Measurements from ENCODE around the gene PCNX3. TPM values are rescaled to one million over a fixed set of nuclear protein-coding genes. Genes with fewer than 3 reads are reported as not detected.
A peak's percentile ranks its signal among the peaks of the same experiment; 100 is the strongest.

Gene PCNX3
- total and polyA plus RNA-seq, 7 experiments from 2014 or later, result 2.2 to 64.9 (median 54.9) TPM

DNA sequence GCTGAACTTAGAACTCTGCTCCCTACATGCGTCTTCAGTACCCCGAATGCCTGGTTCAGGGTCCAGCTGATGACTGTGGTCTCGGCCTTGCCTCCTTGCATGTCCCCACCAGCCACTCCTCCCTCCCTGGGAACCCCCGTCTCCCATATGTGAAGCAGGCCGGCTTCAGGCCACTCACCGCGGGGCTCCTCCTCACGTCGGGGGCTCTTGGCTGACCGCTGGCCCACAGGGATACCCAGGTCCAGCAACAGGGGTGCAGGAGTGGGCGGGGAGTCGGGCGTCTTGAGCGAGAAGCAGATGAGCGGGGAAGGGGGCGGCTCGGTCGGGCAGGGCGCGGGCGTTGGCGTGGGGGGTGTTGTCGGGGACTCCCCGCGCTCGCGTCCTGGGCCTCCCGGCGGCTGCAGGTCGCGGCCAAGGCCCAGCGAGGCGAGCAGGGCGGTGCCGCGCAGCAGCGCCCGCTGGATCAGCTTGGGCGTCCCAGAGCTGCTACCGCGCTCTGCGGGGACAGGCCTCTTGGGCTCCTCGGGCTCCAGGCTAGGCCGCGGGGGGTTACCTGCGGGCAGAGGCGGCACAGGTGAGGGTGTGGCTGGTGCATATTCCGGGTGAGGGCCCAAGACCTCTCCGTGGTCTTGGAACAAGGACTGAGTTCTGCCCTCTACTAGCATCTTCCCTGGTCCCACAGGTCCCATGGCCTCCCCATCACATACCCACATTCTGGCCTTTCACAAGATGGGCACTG, 16.2 kb upstream of the PCNX3 start:
- H3K27me3 ChIP-seq (ENCODE audit: control insufficient read depth in 2 of 2, insufficient read depth in 2 of 2, low read length in 2 of 2), result no peaks in the 10 kb centered on the region
- H3K9me3 ChIP-seq (ENCODE audit: control insufficient read depth in 2 of 3, low read length in 3 of 3), result no peaks in the 10 kb centered on the region
- Mint-ChIP-seq H3K9me3 (no peaks in the 10 kb centered on the region), H3K27me3 (no peaks in the 10 kb centered on the region), H3K4me1 (peaks cover 0 to 19% (median 12%) of the 10 kb centered on the region in 7 donors), H3K4me3 (no peak overlapping the region), H3K36me3 (peaks cover 0 to 15% (median 0%) of the 10 kb centered on the region in 5 donors), H3K27ac (no peak overlapping the region)
- no peak overlapping the region for H3K27ac ChIP-seq (ENCODE audit: low read depth, low read length)
- ChIA-PET CTCF (no interaction called here), POLR2A (no interaction called here)
- H3K4me3 ChIP-seq (ENCODE audit: low read length), result no peak overlapping the region
- H3K4me1 ChIP-seq (ENCODE audit: control insufficient read depth in 2 of 2, insufficient read depth in 2 of 2, low read length in 2 of 2), result peaks cover 6 to 9% of the 10 kb centered on the region in 2 donors
- DNase-seq (no peak), ATAC-seq (no peak)
- intact Hi-C loops (cut with micrococcal nuclease), result no loop called here
- H3K36me3 ChIP-seq (ENCODE audit: control insufficient read depth in 2 of 3, insufficient read depth in 3 of 3, low read length in 3 of 3), result peaks cover 0 to 51% (median 5%) of the 10 kb centered on the region in 3 experiments

DNA sequence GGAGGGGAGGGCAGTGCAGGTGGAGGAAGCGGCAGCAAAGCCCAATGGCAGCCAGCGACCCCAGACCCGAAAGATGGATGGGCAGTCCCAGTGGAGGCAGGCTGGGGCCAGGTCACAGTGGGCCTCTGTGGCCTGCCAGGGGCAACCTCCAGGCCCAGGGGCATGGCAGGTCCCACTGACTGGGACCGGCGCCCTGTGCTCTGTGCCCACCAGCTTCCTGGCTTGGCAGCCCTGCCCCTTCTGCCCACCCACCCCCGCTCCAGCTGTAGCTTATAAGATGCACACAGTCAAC, 15.7 kb upstream of the PCNX3 start:
- Histone ChIP-seq H3K9me3 (ENCODE audit: control insufficient read depth in 2 of 3, low read length in 3 of 3) (no peaks in the 10 kb centered on the region), H3K27me3 (ENCODE audit: control insufficient read depth in 2 of 2, insufficient read depth in 2 of 2, low read length in 2 of 2) (no peaks in the 10 kb centered on the region), H3K27ac (ENCODE audit: low read depth, low read length) (no peak overlapping the region), H3K36me3 (ENCODE audit: control insufficient read depth in 2 of 3, insufficient read depth in 3 of 3, low read length in 3 of 3) (peaks cover 0 to 56% (median 5%) of the 10 kb centered on the region in 3 experiments), H3K4me1 (ENCODE audit: control insufficient read depth in 2 of 2, insufficient read depth in 2 of 2, low read length in 2 of 2) (peaks cover 6 to 7% of the 10 kb centered on the region in 2 donors), H3K4me3 (ENCODE audit: low read length) (no peak overlapping the region)
- ATAC-seq (no peak), DNase-seq (no peak)
- H3K4me1 Mint-ChIP-seq, result peaks cover 0 to 17% (median 10%) of the 10 kb centered on the region in 7 donors
- no peak overlapping the region for H3K27ac Mint-ChIP-seq
- ChIA-PET CTCF (no interaction called here), POLR2A (no interaction called here)
- H3K9me3 Mint-ChIP-seq, result no peaks in the 10 kb centered on the region
- peaks cover 0 to 16% (median 0%) of the 10 kb centered on the region in 5 donors for H3K36me3 Mint-ChIP-seq
- no peaks in the 10 kb centered on the region for H3K27me3 Mint-ChIP-seq
- intact Hi-C loops (cut with micrococcal nuclease), result no loop called here
- no peak overlapping the region for H3K4me3 Mint-ChIP-seq

DNA sequence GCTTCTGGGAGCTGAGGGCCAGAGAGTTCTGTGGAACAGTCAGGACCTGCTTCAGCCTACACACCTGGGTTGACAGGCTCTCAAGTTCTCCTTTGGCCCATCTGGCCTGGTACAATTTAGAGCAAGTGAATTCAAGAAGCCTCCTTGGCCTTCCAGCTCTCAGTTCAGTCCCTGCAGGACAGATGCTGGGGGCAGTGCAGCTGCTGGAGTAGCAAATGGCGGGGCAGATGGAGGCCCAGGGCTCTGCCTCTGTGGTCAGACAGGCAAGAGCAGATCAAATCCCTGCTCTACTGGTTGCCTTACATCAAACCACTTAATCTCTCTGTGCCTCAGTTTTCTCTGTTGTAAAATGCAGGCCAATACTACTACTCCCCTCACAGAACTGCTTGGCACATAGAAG, 11.3 kb upstream of the PCNX3 start:
- H3K4me3 ChIP-seq (ENCODE audit: low read length), result no peak overlapping the region
- H3K27ac Mint-ChIP-seq, result peak overlapping the region in 4 of 9 donors; percentile 9 to 19 (median 12)
- no peaks in the 10 kb centered on the region for H3K27me3 ChIP-seq (ENCODE audit: control insufficient read depth in 2 of 2, insufficient read depth in 2 of 2, low read length in 2 of 2)
- no peaks in the 10 kb centered on the region for H3K27me3 Mint-ChIP-seq
- ChIA-PET CTCF (interaction anchor here (1.8 kb wide), 1 partner anchor 10 kb away, joined by 4 read pairs; no protein-coding TSS in a partner anchor), POLR2A (interaction anchor here (1.3 to 1.8 kb wide), 2 partner anchors 8 to 11 kb away, joined by 3 to 9 read pairs; partner anchors contain the start of genes KCNK7 and PCNX3)
- DNase-seq (no peak), ATAC-seq (no peak)
- H3K36me3 ChIP-seq (ENCODE audit: control insufficient read depth in 2 of 3, insufficient read depth in 3 of 3, low read length in 3 of 3), result peaks cover 0 to 73% (median 11%) of the 10 kb centered on the region in 3 experiments
- peaks cover 0 to 12% (median 4%) of the 10 kb centered on the region in 5 donors for H3K36me3 Mint-ChIP-seq
- H3K4me1 Mint-ChIP-seq, result peaks cover 0 to 12% (median 6%) of the 10 kb centered on the region in 7 donors
- no peak overlapping the region for H3K27ac ChIP-seq (ENCODE audit: low read depth, low read length)
- peaks cover 0 to 2% of the 10 kb centered on the region in 2 donors for H3K4me1 ChIP-seq (ENCODE audit: control insufficient read depth in 2 of 2, insufficient read depth in 2 of 2, low read length in 2 of 2)
- H3K9me3 Mint-ChIP-seq, result no peaks in the 10 kb centered on the region
- no peaks in the 10 kb centered on the region for H3K9me3 ChIP-seq (ENCODE audit: control insufficient read depth in 2 of 3, low read length in 3 of 3)
- no peak overlapping the region for H3K4me3 Mint-ChIP-seq
- intact Hi-C loops (cut with micrococcal nuclease), result no loop called here

DNA sequence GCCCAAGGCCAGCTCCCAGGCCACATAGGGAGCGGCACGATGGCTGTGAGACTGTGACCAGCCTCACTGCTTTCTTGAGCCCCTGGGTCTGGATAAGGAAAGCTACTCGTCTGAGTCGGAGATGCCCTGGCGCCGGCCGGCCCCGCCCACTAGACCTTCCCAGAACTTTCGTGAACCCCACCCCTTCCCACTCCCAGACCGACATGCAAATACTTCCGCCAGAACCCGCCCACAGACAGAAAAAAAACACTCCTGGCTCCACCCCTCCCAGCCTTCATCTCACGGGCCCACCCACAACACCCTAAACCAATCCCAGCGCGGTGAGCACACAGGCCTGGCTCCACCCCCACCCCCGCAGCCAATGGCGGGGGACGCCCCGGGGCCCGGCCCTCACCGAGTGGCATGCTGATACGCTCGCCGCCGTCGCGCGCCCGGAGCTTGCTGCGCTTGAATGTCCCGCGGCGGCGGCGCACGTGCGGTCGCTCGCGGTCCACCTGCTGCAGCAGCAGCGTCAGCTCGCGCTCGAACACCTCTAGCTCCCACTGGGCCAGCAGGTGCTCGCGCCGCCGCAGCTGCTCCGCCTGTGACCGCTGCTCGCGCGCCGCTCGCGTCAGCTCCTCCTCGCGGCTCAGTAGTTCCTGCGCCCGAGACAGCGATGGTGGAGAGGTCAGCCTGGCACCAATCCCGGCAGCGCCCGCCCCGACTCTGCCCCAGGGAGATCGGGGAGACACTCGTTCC, 8.5 kb upstream of the PCNX3 start:
- Histone ChIP-seq H3K4me3 (ENCODE audit: low read length) (no peak overlapping the region), H3K27me3 (ENCODE audit: control insufficient read depth in 2 of 2, insufficient read depth in 2 of 2, low read length in 2 of 2) (no peaks in the 10 kb centered on the region), H3K27ac (ENCODE audit: low read depth, low read length) (no peak overlapping the region), H3K36me3 (ENCODE audit: control insufficient read depth in 2 of 3, insufficient read depth in 3 of 3, low read length in 3 of 3) (peaks cover 0 to 79% (median 6%) of the 10 kb centered on the region in 3 experiments), H3K4me1 (ENCODE audit: control insufficient read depth in 2 of 2, insufficient read depth in 2 of 2, low read length in 2 of 2) (peaks cover 17 to 29% of the 10 kb centered on the region in 2 donors), H3K9me3 (ENCODE audit: control insufficient read depth in 2 of 3, low read length in 3 of 3) (no peaks in the 10 kb centered on the region)
- Mint-ChIP-seq H3K4me3 (no peak overlapping the region), H3K27ac (no peak overlapping the region), H3K9me3 (peaks cover 0 to 2% (median 0%) of the 10 kb centered on the region in 11 donors), H3K27me3 (no peaks in the 10 kb centered on the region), H3K4me1 (peaks cover 18 to 36% (median 32%) of the 10 kb centered on the region in 7 donors), H3K36me3 (peaks cover 0 to 14% (median 4%) of the 10 kb centered on the region in 5 donors)
- CTCF ChIA-PET, result no interaction called here
- intact Hi-C loops (cut with micrococcal nuclease), result no loop called here
- POLR2A ChIA-PET, result no interaction called here
- no peak for DNase-seq
- ATAC-seq, result no peak

DNA sequence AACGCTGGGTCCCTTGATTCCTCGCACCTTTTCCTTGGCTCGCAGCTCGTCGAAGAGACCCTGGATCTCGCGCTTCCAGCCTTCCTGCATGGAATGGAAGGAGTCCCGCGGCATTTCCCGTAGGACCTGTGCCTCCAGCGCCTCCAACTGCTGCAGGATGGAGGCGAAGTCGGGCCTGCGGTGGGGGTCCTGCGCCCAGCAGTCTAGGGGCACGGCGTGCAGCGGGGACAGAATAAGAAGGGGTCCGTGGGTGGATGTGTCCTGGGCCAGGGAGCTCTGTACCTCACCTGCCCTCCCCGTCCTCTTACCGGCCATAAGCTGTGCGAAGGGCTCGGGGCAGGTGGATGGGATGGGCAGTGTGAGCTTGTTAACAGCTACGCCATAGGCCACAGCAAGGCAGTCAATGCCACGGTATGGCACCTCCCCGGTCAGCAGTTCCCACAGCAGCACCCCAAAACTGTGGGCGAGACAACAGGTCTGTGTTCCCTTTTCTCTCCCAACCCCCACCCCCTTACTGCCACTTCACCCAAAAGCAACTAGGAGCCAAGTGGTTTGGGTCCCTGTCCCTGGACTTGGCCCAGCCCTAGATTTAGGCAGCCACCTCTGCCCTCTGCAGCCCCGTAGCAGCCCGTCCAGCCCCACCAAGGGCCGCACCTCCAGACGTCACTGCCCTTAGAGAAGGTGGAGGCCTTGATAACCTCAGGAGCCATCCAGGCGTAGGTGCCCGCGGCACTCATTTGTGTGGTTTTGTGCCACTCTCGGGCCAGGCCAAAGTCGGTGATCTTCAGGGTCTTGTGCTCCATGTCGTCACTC, 7.8 kb upstream of the PCNX3 start:
- no peaks in the 10 kb centered on the region for H3K9me3 ChIP-seq (ENCODE audit: control insufficient read depth in 2 of 3, low read length in 3 of 3)
- peaks cover 0 to 77% (median 6%) of the 10 kb centered on the region in 3 experiments for H3K36me3 ChIP-seq (ENCODE audit: control insufficient read depth in 2 of 3, insufficient read depth in 3 of 3, low read length in 3 of 3)
- Mint-ChIP-seq H3K27me3 (no peaks in the 10 kb centered on the region), H3K4me1 (peaks cover 26 to 42% (median 38%) of the 10 kb centered on the region in 7 donors), H3K9me3 (peaks cover 0 to 2% (median 0%) of the 10 kb centered on the region in 11 donors), H3K27ac (peak overlapping the region in 2 of 9 donors; percentile 28 to 43), H3K36me3 (peaks cover 0 to 19% (median 4%) of the 10 kb centered on the region in 5 donors), H3K4me3 (peak overlapping the region in 1 of 10 donors; percentile 7)
- no peak overlapping the region for H3K4me3 ChIP-seq (ENCODE audit: low read length)
- intact Hi-C loops (cut with micrococcal nuclease), result no loop called here
- DNase-seq (no peak), ATAC-seq (no peak)
- peaks cover 25 to 37% of the 10 kb centered on the region in 2 donors for H3K4me1 ChIP-seq (ENCODE audit: control insufficient read depth in 2 of 2, insufficient read depth in 2 of 2, low read length in 2 of 2)
- H3K27me3 ChIP-seq (ENCODE audit: control insufficient read depth in 2 of 2, insufficient read depth in 2 of 2, low read length in 2 of 2), result no peaks in the 10 kb centered on the region
- ChIA-PET POLR2A (interaction anchor here (0.6 to 1.1 kb wide), 2 partner anchors 31 to 242 kb away, joined by 3 read pairs; no protein-coding TSS in a partner anchor), CTCF (interaction anchor here (1.3 kb wide), 1 partner anchor 14 kb away, joined by 4 read pairs; no protein-coding TSS in a partner anchor)
- H3K27ac ChIP-seq (ENCODE audit: low read depth, low read length), result no peak overlapping the region

DNA sequence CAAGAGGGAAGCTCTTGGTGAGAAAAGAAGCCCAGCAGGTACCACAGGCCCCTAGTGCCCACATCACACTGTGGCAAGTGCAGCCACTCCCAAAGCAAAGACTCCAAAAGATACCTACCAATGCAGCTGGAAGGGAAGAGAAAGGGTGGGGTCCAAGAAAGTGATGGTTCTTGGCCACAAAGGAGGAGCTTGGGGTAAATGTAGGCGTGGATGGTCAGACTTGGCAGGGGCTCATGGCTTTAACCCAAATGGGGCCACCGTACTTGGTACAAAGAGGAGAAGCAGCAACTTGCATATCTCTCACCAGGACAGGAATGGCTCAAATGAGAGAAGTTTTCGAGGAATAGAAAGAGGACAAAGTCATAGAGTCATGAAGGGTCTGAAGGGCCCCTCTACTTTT, 6.3 kb upstream of the PCNX3 start:
- ATAC-seq (no peak), DNase-seq (no peak)
- Histone ChIP-seq H3K36me3 (ENCODE audit: control insufficient read depth in 2 of 3, insufficient read depth in 3 of 3, low read length in 3 of 3) (peaks cover 0 to 67% (median 6%) of the 10 kb centered on the region in 3 experiments), H3K4me1 (ENCODE audit: control insufficient read depth in 2 of 2, insufficient read depth in 2 of 2, low read length in 2 of 2) (peaks cover 31 to 42% of the 10 kb centered on the region in 2 donors), H3K27ac (ENCODE audit: low read depth, low read length) (peak overlapping the region; percentile 24), H3K27me3 (ENCODE audit: control insufficient read depth in 2 of 2, insufficient read depth in 2 of 2, low read length in 2 of 2) (no peaks in the 10 kb centered on the region), H3K4me3 (ENCODE audit: low read length) (no peak overlapping the region), H3K9me3 (ENCODE audit: control insufficient read depth in 2 of 3, low read length in 3 of 3) (no peaks in the 10 kb centered on the region)
- H3K27ac Mint-ChIP-seq, result peak overlapping the region; percentile 21 to 96 (median 74)
- H3K27me3 Mint-ChIP-seq, result no peaks in the 10 kb centered on the region
- H3K36me3 Mint-ChIP-seq, result peaks cover 0 to 14% (median 3%) of the 10 kb centered on the region in 5 donors
- ChIA-PET POLR2A (interaction anchor here (0.7 to 1.3 kb wide), 4 partner anchors 32 to 107 kb away, joined by 3 read pairs; partner anchors contain the start of gene RELA), CTCF (interaction anchor here (0.6 to 1.3 kb wide), 3 partner anchors 15 to 57 kb away, joined by 3 to 4 read pairs (median 3); no protein-coding TSS in a partner anchor)
- peak overlapping the region in 6 of 10 donors; percentile 6 to 62 (median 50) for H3K4me3 Mint-ChIP-seq
- H3K9me3 Mint-ChIP-seq, result peaks cover 0 to 2% (median 0%) of the 10 kb centered on the region in 11 donors
- intact Hi-C loops (cut with micrococcal nuclease), result no loop called here
- H3K4me1 Mint-ChIP-seq, result peaks cover 31 to 47% (median 39%) of the 10 kb centered on the region in 7 donors
